K562 (cell line): Measurements from ENCODE around the gene ABCB10. TPM values are rescaled to one million over a fixed set of nuclear protein-coding genes. Genes with fewer than 3 reads are reported as not detected.

Source experiments
- HINFP ChIP-seq: fragments of 450-650 bp; conservative IDR thresholded peaks from 2 replicates; pipeline ENCODE4 v1.6.1; 2016; ENCODE audit warnings: missing genetic modification characterization, low read depth, mild to moderate bottlenecking, control low read depth, missing compliant biosample characterization
- MGA ChIP-seq: fragments of 450-650 bp; IDR thresholded peaks from 2 replicates; pipeline ENCODE4 v1.6.1; 2016; ENCODE audit warnings: mild to moderate bottlenecking, moderate library complexity
- WHSC1 ChIP-seq: IDR thresholded peaks from one replicate; pipeline ENCODE4 v1.6.1; 2012; ENCODE audit warnings: low read length, control low read depth, inconsistent platforms
- XRCC5 ChIP-seq: fragments of 200-400 bp; formaldehyde crosslinking; IDR thresholded peaks from 2 replicates; pipeline ENCODE4 v1.6.1; 2017; ENCODE audit warnings: low read depth, mild to moderate bottlenecking, low read length
- ZNF174 ChIP-seq: fragments of 250-450 bp; sonication (Bioruptor Pico); IDR thresholded peaks from 2 replicates; pipeline ENCODE4 v1.4.0; 2020; ENCODE audit warnings: mild to moderate bottlenecking
- polyA plus RNA-seq, 8 experiments: library from polyadenylated mRNA; depleted of rRNA in 4 of 8; stranded (reverse) in 5 of 8; unstranded in 3 of 8; fragments of >200 nt; fragmentation: Nextera tagmentation in 2 of 8; fragmentation: Illumina TruSeq in 1 of 8; extraction: Ambion mirVana in 2 of 8; extraction: Trizol in 1 of 8; gene quantifications; 2 replicates each; pipeline versions ENCODE4 v1.2.1 to v1.2.3, GENCODE V29; 2011 to 2014; ENCODE audit warnings: inconsistent platforms in 1 of 8, missing spikeins in 1 of 8
- total RNA-seq, 7 experiments: library from RNA; depleted of rRNA in 6 of 7; stranded (reverse); fragments of >200 nt in 6 of 7; fragmentation: Illumina TruSeq in 2 of 7; extraction: Trizol in 2 of 7; gene quantifications; 2 replicates each; pipeline versions ENCODE4 v1.2.1 to v1.2.3, GENCODE V29; 2011 to 2021; ENCODE audit warnings: low replicate concordance in 1 of 7
- TF ChIP-seq, protein P1 (sequence below): fragments of 250-450 bp; sonication (Bioruptor Pico); IDR thresholded peaks from 2 replicates; pipeline ENCODE4 v1.8.0; 2022; ENCODE audit warnings: moderate library complexity, mild to moderate bottlenecking, inconsistent platforms

The ABCB10 gene
- total and polyA plus RNA-seq, 9 of the 15 experiments (the other 6 are each of a cell fraction or from before 2014, with no cell fraction given), result 12.4 to 54.8 (median 36.4) TPM

DNA sequence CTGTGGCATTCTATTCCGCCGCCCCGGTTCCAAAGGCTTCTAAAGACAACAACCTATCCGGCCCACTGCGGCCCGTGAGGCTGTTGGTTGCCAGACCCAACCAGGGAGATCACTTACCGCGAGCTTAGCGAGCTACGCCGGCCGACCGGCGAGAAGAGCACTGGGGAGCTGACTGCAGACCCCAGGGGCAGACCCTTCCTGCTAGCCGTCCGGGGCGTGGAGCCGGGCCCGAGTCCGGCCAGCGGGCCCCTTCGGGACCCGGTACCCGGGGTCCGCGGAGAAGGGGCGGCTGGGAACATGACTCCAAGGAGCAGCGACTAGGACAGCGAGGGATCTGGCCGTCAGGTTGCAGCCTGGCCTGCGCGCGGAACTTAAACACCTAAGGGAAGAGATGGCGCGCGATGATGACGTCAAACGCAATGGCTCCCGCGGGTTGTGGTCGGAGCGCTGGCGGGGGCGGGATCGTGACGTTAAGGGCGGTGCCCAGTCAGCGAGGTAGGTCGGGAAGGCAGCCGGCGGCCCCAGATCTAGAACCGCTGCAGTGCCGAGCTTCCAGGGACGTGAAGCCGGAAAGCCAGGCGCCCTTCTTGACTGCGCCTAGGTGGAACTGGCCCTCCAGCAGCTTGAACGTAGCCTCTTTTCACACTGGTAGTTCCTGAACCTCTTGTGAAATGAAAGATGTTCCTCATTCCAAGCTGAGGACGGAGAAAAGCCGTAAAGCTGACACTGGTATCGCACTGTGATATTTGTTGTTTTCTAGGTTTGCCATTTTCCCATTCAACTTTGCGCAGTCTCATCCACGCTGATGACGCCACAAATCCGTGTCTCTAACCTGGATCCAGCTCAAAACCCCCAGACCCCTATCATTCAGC, 50.3 kb downstream of the ABCB10 start, which contains the start of gene NUP133 (continued):
- TF ChIP-seq MGA, result no peak
- TF ChIP-seq ZNF174 (CRISPR knock-in tag), result no peak
- no peak for TF ChIP-seq HINFP (tag)
- TF ChIP-seq WHSC1, result no peak
- TF ChIP-seq, protein P1, sequence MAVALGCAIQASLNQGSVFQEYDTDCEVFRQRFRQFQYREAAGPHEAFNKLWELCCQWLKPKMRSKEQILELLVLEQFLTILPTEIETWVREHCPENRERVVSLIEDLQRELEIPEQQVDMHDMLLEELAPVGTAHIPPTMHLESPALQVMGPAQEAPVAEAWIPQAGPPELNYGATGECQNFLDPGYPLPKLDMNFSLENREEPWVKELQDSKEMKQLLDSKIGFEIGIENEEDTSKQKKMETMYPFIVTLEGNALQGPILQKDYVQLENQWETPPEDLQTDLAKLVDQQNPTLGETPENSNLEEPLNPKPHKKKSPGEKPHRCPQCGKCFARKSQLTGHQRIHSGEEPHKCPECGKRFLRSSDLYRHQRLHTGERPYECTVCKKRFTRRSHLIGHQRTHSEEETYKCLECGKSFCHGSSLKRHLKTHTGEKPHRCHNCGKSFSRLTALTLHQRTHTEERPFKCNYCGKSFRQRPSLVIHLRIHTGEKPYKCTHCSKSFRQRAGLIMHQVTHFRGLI (CRISPR knock-in tag), result no peak
- no peak; the same call in 1 of the 2 replicates for TF ChIP-seq XRCC5
